MM.1S (cell line): ENCODE data around the gene QSER1.

Experiments
- DNase-seq: peaks from one replicate; pipeline ENCODE4 v3.0.0-alpha.2; 2015
- H2AFZ ChIP-seq: fragments of 300-600 bp; sonication (generic); 2 replicates; pipeline ENCODE4 v1.6.0; 2016; ENCODE audit warnings: antibody characterized with exemption, low read length
- H3F3A ChIP-seq: fragments of 300-600 bp; sonication (generic); 2 replicates; pipeline ENCODE4 v1.6.1; 2016; ENCODE audit warnings: mild to moderate bottlenecking, antibody characterized with exemption, low read length, moderate library complexity, mixed read lengths; ENCODE audit not compliant: insufficient read depth
- H3K27ac ChIP-seq: fragments of 300-600 bp; sonication (generic); 2 replicates; pipeline ENCODE4 v1.5.1; 2016; ENCODE audit warnings: mild to moderate bottlenecking, low read length
- H3K27me3 ChIP-seq: fragments of 300-600 bp; sonication (generic); replicated peaks from 2 replicates; pipeline ENCODE4 v1.6.0; 2016; ENCODE audit warnings: low read length; ENCODE audit not compliant: insufficient read depth
- H3K36me3 ChIP-seq: fragments of 300-600 bp; sonication (generic); replicated peaks from 2 replicates; pipeline ENCODE4 v1.6.1; 2016; ENCODE audit warnings: mild to moderate bottlenecking, low read length, mixed read lengths; ENCODE audit not compliant: insufficient read depth
- H3K4me1 ChIP-seq: fragments of 300-600 bp; sonication (generic); 2 replicates; pipeline ENCODE4 v1.6.1; 2016; ENCODE audit warnings: low read length, mixed read lengths
- H3K4me2 ChIP-seq: fragments of 300-600 bp; sonication (generic); 2 replicates; pipeline ENCODE4 v1.6.0; 2016; ENCODE audit warnings: low read depth, low read length
- H3K4me3 ChIP-seq: fragments of 300-600 bp; sonication (generic); 2 replicates; pipeline ENCODE4 v1.5.1; 2016; ENCODE audit warnings: low read length, mixed read lengths
- H3K79me2 ChIP-seq: fragments of 300-600 bp; sonication (generic); 2 replicates; pipeline ENCODE4 v1.6.1; 2016; ENCODE audit warnings: mixed run types, low read length, mixed read lengths
- H3K9ac ChIP-seq: fragments of 300-600 bp; sonication (generic); 2 replicates; pipeline ENCODE4 v1.6.1; 2016; ENCODE audit warnings: low read length, mixed read lengths
- H3K9me2 ChIP-seq: fragments of 300-600 bp; sonication (generic); replicated peaks from 2 replicates; pipeline ENCODE4 v1.6.1; 2016; ENCODE audit warnings: mild to moderate bottlenecking, low read length, mixed read lengths; ENCODE audit not compliant: insufficient read depth
- H3K9me3 ChIP-seq: fragments of 300-600 bp; sonication (generic); replicated peaks from 2 replicates; pipeline ENCODE4 v1.6.1; 2016; ENCODE audit warnings: mild to moderate bottlenecking, low read length, mixed read lengths; ENCODE audit not compliant: insufficient read depth
- H4K20me1 ChIP-seq: fragments of 300-600 bp; sonication (generic); 2 replicates; pipeline ENCODE4 v1.6.1; 2016; ENCODE audit warnings: mild to moderate bottlenecking, low read length, moderate library complexity, mixed read lengths; ENCODE audit not compliant: insufficient read depth
- EZH2 ChIP-seq: fragments of 300-600 bp; sonication (generic); optimal IDR thresholded peaks from 2 replicates; pipeline ENCODE3; 2017; ENCODE audit warnings: low read depth, mild to moderate bottlenecking, antibody characterized with exemption, low read length, mixed read lengths
- EZH2phosphoT487 ChIP-seq: fragments of 300-600 bp; sonication (generic); IDR thresholded peaks from 2 replicates; pipeline ENCODE4 v1.6.1; 2018; ENCODE audit warnings: antibody characterized with exemption, low read length
- TF ChIP-seq, protein P1 (sequence below): fragments of 300-600 bp; sonication (generic); IDR thresholded peaks from 2 replicates; pipeline ENCODE4 v1.5.1; 2016; ENCODE audit warnings: antibody characterized with exemption, low read length, mixed read lengths

QSER1 gene

GRCh38 chr11:32916361-32916760 is 23.8 kb downstream of the QSER1 start:
- H4K20me1 ChIP-seq, result no peaks in the 10 kb centered on the region

DNA sequence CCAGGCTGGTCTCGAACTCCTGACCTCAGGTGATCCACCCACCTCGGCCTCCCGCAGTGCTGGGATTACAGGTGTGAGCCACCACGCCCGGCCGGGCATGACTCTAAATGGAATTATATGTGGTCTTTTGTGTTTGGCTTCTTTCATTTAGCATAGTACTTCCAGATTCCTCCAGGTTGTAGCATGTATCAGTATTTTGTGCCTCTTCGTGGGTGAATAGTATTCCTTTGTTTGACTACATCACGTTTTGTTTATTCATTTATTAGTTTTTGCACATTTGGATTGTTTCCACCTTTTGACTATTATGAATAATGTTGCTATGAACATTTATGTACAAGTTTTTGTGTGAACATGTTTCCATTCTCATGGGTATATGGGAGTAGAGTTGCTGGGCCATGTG is 24.4 kb downstream of the QSER1 start:
- H3K9ac ChIP-seq, result no peak overlapping the region
- no peaks in the 10 kb centered on the region for H3F3A ChIP-seq
- H3K9me3 ChIP-seq, result no peaks in the 10 kb centered on the region
- no peak overlapping the region for H3K4me3 ChIP-seq
- no peaks in the 10 kb centered on the region for H3K36me3 ChIP-seq
- H3K27ac ChIP-seq, result no peak overlapping the region
- DNase-seq, result no peak
- H3K79me2 ChIP-seq, result peaks cover 73% of the 10 kb centered on the region
- H3K9me2 ChIP-seq, result no peaks in the 10 kb centered on the region
- H4K20me1 ChIP-seq, result no peaks in the 10 kb centered on the region
- H3K4me1 ChIP-seq, result no peaks in the 10 kb centered on the region
- H2AFZ ChIP-seq, result no peak overlapping the region
- TF ChIP-seq, protein P1, sequence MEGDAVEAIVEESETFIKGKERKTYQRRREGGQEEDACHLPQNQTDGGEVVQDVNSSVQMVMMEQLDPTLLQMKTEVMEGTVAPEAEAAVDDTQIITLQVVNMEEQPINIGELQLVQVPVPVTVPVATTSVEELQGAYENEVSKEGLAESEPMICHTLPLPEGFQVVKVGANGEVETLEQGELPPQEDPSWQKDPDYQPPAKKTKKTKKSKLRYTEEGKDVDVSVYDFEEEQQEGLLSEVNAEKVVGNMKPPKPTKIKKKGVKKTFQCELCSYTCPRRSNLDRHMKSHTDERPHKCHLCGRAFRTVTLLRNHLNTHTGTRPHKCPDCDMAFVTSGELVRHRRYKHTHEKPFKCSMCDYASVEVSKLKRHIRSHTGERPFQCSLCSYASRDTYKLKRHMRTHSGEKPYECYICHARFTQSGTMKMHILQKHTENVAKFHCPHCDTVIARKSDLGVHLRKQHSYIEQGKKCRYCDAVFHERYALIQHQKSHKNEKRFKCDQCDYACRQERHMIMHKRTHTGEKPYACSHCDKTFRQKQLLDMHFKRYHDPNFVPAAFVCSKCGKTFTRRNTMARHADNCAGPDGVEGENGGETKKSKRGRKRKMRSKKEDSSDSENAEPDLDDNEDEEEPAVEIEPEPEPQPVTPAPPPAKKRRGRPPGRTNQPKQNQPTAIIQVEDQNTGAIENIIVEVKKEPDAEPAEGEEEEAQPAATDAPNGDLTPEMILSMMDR, result no peak
- TF ChIP-seq EZH2 (no peak), EZH2phosphoT487 (no peak)
- H3K27me3 ChIP-seq, result no peaks in the 10 kb centered on the region
- no peak overlapping the region for H3K4me2 ChIP-seq

More at GRCh38 chr11:32916361-32916760, 23.8 kb downstream of the QSER1 start:
- Histone ChIP-seq H3K4me2 (no peak overlapping the region), H3K9me2 (no peaks in the 10 kb centered on the region), H3K27ac (no peak overlapping the region), H3K36me3 (no peaks in the 10 kb centered on the region), H3K27me3 (no peaks in the 10 kb centered on the region), H3K9ac (no peak overlapping the region), H3F3A (no peaks in the 10 kb centered on the region), H3K9me3 (no peaks in the 10 kb centered on the region), H3K4me3 (no peak overlapping the region), H2AFZ (no peak overlapping the region), H3K4me1 (no peaks in the 10 kb centered on the region), H3K79me2 (peaks cover 80% of the 10 kb centered on the region)
- DNase-seq, result no peak
- TF ChIP-seq EZH2, result no peak
- TF ChIP-seq EZH2phosphoT487, result no peak
- TF ChIP-seq, protein P1, result no peak

- Histone ChIP-seq H4K20me1 (no peaks in the 10 kb centered on the region), H3K4me3 (no peak overlapping the region), H3K9me3 (no peaks in the 10 kb centered on the region), H3K27ac (no peak overlapping the region), H3K36me3 (no peaks in the 10 kb centered on the region), H3K27me3 (no peaks in the 10 kb centered on the region), H3F3A (no peaks in the 10 kb centered on the region), H3K9ac (no peak overlapping the region), H3K79me2 (peaks cover 62% of the 10 kb centered on the region), H3K9me2 (no peaks in the 10 kb centered on the region), H3K4me2 (no peak overlapping the region), H3K4me1 (no peaks in the 10 kb centered on the region), H2AFZ (no peak overlapping the region)
- no peak for TF ChIP-seq EZH2
- no peak for TF ChIP-seq EZH2phosphoT487
- TF ChIP-seq, protein P1, result no peak
- no peak for DNase-seq
These were observed 25.8 kb downstream of the QSER1 start for GRCh38 chr11:32918427-32918826.
